ENCODE data around the gene RIPK4.
"Not testable (repeated sequence)": the region's sequence is repeated elsewhere in the genome, so short reads cannot be mapped to it uniquely, and the experiment has no call there.

RIPK4 gene

GRCh38 chr21:41794600-41794999 is 27.7 kb upstream of the RIPK4 start:
- no peak for DNase-seq

- DNase-seq: no peak
Observed at GRCh38 chr21:41792711-41793110, 25.9 kb upstream of the RIPK4 start.

DNA sequence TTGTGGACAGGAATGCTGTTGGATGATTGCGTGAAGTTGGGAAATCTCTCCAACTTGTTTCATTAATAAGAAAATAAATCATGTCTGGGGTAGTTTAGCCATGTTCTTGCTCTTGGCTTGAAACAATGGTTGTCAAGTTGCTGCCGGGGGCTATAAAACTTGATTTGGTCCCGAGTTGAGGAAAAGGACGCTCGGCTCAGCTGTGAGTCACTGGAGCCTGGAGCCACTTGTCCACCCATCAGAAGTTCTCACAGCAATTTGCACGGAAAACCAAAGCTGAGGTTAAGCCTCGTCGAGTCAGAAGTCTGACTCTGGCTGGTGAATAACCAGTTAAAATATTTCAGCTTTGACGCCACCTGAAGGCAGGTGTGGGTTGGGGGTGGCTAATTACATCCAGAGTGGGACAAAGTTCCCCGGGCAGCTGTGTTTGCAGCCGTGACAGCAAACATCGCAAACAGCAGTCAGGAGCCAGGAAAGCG is 19.7 kb upstream of the RIPK4 start:
- no peak for DNase-seq

- DNase-seq: not testable (repeated sequence)
Observed at GRCh38 chr21:41785262-41785661, 18.4 kb upstream of the RIPK4 start.

DNA sequence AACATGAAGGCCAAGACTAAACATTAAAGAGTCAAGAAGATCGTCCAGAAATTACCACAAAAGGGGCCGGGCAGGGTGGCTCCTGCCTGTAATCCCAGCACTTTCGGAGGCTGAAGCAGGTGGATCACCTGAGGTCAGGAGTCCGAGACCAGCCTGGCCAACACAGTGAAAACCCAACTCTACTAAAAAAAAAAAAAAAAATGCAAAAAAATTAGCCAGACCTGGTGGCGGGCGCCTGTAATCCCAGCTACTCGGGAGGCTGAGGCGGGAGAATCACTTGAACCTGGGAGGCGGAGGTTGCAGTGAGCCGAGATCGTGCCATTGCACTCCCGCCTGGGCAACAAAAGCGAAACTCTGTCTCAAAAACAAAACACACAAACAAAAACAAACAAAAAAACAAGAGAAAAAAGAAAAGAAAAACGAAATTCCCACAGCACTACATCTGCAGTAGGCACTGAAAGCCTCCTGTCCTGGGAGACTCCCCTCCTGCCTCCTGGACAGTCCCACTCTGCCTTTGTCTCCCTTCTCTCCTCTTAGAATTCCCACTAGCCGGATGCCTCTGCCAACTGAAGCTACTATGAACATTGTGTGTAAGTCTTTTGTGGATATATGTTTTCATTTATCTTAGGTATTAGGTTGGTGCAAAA is 17.7 kb upstream of the RIPK4 start:
- DNase-seq: no peak

DNA sequence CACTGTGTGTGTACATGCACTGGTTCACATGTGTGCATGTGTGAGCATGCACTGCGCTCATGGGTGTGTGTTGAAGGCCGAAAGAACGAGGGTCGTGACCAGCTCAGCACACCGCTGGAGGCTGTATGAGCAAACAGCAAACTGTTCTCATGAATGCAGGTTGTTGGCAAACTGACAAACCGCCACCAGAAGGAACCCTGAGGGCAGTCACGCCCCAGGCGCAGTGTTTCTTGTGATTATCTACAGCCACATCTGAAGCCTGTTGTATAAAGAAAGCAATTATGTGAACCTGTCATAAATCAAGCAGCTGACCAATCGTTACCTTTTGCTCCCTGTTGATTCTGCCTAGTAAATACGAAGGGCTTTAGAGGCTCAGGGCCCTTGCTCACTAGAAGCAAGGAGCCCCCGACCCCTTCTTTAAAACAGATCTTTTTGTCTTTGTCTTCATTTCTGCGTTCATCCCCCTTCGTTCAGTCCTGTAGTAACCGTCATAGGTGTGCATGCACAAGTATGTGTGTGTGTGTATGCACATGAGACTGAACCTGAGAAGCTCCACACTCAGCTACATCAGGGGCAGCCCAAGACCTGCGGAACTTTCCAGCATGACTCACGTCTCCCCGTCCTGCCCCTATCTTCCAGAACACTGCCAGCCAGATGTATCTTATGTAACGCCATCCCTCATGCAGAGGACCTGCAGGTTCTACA is 16.8 kb upstream of the RIPK4 start:
- DNase-seq: no peak

GRCh38 chr21:41781050-41781410 is 14.2 kb upstream of the RIPK4 start:
- no peak for DNase-seq

DNA sequence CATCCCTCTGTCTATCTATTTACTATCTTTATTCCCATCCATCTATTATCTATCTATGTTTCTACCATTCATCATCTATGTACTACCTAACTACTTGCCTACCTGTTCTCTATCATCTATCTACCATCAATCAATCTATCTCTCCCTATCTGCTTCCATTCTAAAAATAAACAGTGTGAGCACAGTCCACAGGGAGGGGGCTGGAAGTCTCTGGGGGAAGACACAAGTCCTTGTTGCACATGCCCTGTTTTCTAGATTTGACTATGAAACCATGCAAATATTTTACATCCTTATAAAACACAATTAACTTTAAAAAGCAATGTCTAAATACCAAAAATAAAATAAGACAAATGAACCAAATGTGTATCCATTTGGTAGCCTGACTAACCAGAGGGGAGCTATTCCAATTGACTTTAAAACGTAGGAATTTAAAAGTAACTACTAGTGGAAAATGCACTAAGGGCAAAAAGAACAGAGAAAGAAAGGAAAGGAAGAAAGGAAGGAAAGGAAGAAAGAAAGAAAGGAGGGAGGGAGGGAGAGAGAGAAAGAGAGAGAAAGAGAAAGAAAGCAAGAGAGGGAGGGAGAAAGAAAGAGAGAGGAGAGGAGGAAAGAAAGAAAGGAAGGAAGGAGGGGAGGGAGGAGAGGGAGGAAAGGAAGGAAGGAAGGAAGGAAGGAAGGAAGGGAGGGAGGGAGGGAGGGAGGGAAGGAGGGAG is 13.6 kb upstream of the RIPK4 start:
- DNase-seq: no peak

- no peak for DNase-seq
Observed at GRCh38 chr21:41779659-41780058, 12.8 kb upstream of the RIPK4 start.

DNA sequence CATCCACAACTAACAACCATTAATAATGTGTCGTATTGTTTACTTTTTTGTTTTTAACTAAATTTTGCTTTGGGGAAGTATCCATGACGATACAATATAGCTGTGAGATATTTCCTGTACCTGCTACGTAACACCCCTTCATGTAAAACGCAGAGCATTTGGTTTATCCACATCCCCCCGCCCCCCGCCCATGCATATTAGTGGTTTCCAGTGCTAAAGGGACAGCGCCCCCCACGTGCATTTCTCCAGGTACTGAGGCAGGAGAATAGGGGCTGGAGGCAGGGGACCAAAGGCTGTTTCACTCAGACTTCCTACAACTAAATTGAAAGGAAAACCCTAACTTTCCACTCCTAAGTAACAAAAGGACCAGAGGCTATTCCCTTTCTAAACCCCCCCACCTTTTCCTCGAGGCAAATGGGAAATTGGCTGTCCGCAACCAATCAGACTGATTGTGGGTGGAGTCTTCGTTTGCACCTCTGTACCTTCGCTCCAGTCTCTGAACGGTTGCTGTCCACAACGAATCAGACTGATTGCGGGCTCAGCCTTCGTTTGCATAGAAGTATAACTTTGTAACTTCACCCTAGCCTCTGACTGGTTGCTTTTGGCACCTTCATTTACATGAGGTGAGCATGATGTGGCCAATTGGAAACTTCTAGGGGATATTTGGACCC is 12.2 kb upstream of the RIPK4 start:
- DNase-seq: no peak

- DNase-seq: peak; percentile 60
Observed at GRCh38 chr21:41777951-41778815, 11.3 kb upstream of the RIPK4 start.

GRCh38 chr21:41776778-41777177 is 9.9 kb upstream of the RIPK4 start:
- DNase-seq: no peak

- DNase-seq: no peak
Observed at GRCh38 chr21:41775149-41775472, 8.3 kb upstream of the RIPK4 start.

DNA sequence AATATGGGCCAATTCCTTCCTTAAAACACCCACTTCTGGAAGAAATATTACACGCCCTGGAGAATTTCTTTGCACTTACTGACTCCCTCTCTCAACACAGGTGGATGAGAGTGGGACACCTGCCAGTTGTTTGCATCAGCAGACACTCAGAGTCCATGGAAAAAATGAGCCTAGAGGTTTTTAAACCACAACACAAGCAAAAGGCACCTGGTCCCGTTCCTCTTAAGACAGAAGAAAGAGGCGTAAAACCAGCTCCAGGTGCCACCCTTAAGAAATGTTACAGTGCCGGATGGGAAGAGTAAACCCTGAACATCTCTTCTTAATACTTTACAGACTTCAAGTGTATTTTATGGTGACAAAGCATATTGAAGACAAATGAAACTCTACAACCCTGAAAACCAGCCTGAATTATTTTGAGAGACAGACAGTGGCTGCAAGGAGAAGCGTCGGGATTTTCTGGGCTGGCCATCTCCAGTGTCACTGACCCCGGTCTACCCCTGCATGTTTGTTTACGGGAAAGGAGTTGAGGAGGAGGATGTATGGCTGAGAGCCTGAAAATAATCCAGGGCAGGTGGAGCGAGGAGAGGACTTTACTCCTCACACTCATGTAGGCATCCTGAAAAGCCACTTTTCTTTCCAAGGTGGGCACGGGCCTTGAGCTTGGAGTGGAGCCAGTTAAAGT is 7.8 kb upstream of the RIPK4 start:
- DNase-seq: peak; percentile 18

DNA sequence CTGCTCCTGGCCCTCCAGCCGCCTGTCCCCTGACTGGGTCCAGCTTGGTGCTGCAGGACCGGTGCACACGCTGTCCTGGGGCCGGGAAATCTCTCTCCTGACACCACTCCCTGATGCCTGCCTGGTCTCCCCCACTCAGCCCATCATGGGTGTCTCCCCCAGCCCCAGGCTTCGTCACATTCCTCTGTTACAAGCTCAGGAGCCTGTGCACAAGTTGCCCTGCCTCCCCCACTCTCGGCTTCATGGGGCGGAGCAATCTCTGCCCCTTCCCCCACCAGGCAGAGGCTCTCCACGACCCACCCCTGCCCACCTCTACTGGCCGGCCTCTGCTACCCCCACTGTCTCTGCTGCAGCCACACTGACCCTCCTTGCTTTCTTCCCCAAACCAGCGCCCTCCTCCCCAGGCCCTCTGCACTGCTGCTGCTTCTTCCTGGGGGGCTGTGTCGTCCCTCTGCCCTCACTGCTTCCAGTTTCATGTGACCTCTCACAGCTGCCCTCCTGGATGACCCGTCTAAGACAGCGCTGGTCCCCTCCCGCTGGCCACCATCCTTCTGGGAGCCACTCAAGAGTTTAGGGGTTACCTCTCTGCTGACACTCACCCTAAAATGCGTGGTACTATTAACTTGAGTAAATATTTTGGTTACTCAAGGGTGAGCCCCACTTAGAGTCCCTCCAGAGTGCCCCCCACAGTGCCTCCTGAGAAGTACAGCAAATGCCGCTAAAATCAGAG is 5.7 kb upstream of the RIPK4 start:
- DNase-seq: no peak

DNA sequence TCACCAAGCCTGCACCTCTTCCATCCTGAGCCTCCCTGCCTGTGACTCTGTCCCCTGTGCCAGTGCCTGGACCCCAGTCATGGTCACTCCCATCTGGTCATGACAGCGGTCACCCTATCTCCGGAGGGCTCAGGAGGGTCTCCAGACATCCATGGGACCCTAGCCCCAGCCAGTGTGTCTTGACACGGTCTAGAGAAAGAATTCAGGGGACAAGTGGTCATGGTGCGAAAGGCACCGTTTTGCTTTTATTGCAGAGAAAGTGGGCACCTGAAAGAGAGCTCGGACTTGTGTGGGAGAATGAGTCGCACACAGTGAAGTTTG is 4.7 kb upstream of the RIPK4 start:
- no peak for DNase-seq

DNA sequence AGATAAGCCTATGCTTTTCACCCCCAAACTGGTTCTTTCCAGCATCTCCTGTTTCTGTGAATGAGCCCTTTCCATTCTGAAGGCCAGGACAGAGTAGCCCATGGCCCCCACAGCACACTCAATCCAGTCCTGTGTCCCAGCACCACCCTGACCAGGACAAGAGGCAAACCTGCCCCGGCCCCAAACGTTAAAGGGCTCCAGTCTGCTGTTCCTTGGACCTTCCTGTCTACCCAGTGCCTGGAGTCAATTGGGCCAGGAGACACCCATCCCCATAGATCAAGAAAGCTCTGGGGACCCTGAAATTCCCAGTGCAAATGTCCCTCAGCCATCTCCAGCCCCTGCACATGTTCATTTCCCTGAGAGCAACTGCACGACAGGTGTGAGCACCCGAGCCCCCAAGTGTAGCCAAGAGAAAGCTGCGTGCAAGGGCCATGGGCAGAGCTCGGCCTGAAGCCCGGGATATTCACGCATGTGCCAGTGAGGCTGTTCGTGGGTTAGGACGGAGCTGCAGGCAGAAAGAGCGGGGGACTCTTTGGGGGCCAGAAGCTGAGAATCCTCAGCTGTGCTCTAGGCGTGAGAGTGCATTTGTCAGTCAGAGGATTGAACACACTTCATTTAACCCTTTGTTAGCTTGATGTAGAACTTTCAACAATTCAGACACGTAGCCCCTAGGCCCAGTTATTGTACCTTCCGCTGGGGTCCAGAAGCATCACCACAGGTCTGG is 4.2 kb upstream of the RIPK4 start:
- no peak for DNase-seq

DNA sequence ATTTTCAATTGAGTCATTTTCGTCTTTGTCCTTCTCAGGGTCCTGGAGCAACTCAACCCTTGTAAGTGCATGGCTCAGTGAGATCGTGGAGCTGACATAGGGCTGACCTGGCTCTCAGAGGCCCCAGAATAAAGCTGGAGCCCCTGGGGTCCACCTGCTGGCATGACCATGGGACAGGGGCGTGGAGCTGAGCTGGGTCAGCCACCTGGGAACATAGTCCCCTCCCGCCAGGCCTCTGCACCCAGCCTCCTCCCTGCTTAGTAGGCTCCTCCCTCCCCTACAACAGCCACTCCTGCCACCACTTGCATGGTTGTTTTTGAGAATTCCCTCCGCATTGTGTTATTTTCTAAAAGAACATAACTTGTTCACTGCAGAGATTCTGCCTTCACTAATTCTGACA is 3.1 kb upstream of the RIPK4 start:
- no peak for DNase-seq

- no peak for DNase-seq
Observed at GRCh38 chr21:41769521-41769920, 2.7 kb upstream of the RIPK4 start.

DNA sequence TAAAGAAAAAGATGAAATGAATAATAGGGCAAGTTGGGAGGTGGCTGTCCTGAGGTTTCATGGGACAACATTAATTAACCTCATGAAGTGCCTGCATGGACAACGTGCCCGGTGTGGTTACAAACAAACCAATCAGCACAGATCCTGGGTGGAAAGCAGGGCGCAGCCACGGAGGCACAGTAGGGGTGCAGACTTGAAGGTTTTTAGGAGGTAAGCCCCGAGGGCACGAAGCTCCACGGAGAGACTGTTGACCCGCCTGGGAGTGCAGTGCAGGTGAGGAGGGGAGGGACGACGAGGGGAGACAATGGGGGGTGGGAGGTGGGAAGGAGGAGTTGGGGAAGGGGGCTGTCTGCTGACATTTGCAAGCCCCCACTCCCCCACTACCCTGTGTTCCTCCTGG is 2.3 kb upstream of the RIPK4 start:
- no peak for DNase-seq
